ENCODE results near the gene KPNA4.
"Not testable (repeated sequence)": the region's sequence is repeated elsewhere in the genome, so short reads cannot be mapped to it uniquely, and the experiment has no call there.

DNA sequence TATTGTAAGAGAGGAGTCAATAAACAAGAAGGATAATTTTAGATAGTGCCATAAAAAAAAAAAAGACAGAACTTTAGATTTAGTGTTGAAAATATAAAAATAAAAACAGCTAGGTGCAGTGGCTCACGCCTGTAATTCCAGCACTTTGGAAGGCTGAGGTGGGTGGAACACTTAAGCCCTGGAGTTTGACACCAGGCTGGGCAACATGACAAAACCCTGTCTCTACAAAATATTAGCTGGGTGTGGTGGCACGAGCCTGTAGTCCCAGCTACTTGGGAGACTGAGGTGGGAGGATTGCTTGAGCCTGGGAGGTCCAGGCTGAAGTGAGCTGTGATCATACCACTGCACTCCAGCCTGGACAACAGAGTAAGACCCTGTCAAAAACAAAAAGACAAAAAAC, 49.0 kb downstream of the KPNA4 start:
- TF ChIP-seq, protein P1, sequence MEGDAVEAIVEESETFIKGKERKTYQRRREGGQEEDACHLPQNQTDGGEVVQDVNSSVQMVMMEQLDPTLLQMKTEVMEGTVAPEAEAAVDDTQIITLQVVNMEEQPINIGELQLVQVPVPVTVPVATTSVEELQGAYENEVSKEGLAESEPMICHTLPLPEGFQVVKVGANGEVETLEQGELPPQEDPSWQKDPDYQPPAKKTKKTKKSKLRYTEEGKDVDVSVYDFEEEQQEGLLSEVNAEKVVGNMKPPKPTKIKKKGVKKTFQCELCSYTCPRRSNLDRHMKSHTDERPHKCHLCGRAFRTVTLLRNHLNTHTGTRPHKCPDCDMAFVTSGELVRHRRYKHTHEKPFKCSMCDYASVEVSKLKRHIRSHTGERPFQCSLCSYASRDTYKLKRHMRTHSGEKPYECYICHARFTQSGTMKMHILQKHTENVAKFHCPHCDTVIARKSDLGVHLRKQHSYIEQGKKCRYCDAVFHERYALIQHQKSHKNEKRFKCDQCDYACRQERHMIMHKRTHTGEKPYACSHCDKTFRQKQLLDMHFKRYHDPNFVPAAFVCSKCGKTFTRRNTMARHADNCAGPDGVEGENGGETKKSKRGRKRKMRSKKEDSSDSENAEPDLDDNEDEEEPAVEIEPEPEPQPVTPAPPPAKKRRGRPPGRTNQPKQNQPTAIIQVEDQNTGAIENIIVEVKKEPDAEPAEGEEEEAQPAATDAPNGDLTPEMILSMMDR (IDR thresholded peaks at IDR 0.05) = not testable (repeated sequence)
- not testable (repeated sequence) for TF ChIP-seq POLR2A (IDR thresholded peaks at IDR 0.05)
